GM18508 (cell line): Measurements from ENCODE around the gene BUB1.
"Not testable (repeated sequence)": the region's sequence is repeated elsewhere in the genome, so short reads cannot be mapped to it uniquely, and the experiment has no call there.

Experiments used
- ATAC-seq: cut with Tn5 transposase; IDR thresholded peaks from one replicate; pipeline ENCODE4 v1.9.1; 2021; ENCODE audit warnings: moderate number of reproducible peaks; ENCODE audit not compliant: insufficient read depth, unreplicated experiment

The BUB1 gene

DNA sequence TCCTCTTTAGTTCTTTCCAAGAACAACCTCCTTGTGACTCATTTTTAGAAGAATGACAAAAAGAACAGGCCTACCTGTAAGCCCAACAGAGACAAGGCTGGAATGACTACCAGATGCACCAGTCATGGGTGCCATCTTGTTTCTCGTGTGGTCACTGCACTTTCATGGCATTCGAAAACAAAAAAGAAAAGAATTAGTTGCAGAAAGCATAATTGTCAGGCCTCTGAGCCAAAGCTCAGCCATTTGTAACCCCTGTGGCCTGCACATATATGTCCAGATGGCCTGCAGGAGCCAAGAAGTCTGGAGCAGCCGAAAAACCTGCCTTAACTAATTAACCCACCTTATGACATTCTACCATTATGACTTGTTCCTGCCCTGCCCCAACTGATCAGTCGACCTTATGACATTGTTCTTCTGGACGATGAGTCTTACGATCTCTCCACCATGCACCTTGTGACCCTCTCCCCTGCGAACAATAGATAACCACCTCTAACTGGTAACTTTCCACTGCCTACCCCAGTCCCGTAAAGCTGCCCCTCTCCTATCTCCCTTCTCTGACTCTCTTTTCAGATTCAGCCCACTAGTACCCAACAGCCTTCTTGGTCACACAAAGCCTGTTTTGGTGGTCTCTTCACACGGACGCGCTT is 13.9 kb upstream of the BUB1 start:
- ATAC-seq, result no peak

DNA sequence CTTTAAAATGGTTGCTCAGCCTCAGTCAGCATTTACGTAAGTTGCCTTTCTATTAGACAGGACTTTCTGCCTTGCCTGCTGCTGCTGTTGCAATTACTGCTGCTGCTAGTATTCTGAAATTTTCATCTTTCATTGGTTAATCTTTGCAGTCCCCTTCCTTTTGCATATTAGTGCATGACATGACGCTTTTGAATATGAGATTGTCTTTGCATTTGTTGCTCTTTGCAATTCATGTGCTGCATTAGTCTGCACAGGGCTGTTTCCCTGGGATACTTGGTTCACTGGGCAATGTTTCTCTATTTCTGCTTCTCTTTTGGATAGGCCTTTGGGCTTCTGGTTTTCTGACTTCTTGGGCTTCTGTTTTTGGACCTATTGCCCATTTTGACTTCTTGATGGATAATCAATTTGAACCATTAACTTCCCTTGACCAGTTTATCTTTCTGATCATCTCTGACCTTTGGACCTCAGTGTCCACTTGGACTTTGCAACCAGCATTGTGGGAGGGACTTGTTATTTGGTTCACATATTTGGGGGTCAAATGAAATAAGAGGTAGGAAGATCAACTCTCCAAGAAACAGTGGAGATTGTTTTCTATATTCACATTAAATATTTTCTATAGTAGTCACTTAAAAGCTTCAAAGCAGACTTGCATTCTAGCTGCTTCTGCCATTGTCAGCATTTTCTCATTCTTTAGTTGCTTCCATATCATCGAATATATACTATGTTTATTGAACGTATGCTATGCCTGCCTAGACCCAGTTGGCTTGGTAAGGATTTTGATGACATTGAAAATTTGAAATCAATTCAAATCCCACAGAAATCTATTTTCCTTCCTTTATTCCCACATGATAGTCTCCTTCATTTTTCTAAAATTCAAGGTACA is 12.5 kb upstream of the BUB1 start:
- ATAC-seq, result no peak

DNA sequence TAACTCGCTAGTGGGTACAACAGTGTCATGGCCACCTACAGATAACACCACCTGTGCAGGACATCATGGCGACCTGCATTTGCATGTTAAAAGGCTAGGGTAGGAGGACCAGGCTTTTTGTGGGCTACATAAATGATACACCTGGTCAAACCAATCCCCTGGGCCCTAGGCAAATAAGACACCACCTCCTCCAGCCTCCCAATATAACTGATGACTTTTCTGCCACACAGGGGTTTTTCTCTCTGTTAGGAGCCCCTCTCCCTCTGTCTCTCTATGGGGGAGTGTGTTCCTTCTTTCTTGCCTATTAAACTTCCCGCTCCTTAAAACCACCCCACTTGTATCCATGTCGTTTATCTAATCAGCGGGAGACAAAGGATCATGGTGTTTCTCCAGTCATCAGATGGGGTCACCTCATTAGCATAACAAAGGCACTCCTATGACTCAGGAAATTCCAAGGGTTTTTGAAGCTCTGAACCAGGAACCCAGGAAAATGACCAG is 10.8 kb upstream of the BUB1 start:
- no peak for ATAC-seq

DNA sequence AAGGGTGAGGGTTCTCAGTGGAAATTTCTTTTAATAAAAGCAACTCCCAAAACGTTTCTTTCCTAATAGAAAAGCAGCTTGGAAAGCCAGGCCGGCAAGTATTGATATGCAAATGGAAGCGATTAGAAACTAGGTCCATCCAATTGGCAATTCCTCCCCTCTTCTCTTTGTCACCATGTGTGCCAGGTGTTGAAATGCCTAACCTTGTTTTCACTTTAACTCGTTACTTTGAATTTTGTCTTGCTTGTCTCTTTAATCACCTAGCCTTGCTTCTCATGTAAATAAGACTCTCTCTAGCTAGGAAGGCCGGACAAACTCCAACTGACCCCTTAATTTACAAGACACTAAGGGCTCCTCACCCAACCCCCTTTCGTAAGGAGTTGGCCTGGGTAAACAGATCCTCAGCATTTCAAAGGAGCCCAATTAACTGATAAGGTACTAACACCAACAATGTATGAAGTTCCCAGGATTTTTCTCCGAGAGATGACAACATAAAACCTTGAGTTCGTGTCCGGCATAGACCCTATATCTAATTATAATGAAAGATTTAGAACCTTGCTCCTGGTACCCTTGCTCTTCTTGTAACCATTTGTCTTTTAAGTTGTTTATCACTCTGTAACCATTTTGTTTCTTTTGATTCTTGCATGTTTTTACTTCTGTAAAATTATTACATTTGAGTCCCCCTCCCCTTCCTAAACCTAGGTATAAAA is 10.1 kb upstream of the BUB1 start:
- not testable (repeated sequence) for ATAC-seq

DNA sequence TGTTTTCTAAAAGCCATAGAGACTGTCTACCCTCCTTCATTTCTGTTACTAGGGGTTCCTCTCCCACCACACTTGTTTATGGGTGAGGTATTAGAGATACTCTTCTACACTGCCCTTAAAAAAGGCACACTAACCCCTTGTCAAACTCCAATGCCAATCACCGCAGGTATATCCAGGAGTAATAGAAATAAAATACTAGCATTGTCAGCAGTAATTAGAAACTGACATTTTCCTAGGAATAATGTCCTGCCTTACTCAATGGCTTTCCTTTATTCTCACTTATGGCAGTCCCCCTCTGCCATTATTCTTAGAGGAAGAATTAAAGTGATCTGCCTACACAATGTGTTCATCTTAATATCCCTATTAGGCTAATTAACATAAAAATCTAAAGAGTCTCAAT is 5.0 kb upstream of the BUB1 start:
- no peak for ATAC-seq

DNA sequence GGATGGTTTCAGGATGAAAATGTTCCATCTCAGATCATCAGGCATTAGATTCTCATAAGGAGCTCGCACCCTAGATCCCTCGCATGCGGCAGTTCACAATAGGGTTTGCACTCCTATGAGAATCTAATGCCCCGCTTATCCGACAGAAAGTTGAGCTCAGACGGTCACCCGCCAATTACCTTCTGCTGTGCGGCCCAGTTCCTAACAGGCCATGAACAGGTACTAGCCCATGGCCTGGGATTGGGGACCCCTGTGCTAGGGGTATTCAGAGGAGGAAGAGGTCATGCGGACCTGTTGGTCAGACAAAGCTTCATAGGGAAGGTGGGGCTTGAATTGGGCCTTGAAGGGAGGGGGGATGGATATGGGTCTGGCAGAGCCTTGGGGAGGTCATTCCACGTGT is 4.4 kb upstream of the BUB1 start:
- no peak for ATAC-seq

DNA sequence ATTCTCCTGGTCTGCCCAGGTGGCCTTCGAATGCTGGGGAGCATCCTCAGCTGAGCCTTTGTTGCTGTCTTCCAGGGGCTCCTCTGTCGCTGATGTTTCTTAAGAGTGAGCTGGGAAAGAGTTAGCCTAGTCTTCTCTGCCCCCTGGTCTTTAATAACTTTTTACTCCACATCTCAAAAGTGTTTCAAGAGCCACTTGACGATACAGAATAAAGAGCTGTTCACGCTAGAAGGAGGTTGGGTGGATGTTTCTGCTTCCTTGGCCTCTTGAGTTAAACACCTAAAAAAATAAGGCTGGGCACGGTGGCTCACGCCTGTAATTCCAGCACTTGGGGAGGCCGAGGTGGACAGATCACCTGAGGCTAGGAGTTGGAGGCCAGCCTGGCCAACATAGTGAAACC is 2.8 kb upstream of the BUB1 start:
- no peak for ATAC-seq

DNA sequence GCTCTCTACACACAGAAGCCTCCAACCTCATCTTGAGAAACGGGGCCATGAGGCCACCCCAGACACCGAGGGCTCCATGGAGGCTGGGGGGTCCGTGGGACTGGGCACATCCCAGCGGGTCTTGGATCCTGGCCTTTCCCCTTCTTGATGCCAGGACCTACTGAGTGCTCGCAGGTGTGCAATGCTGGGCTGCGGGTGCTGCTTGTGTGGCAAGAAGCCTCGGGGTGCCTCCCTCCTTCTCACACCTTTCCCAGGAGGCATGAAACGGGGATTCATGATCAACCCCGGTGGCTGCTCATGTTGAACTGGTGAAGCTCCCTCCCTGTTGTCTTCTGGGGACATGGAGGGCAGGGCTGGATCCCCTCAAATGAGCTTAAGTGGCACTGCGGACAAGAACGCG is 2.0 kb upstream of the BUB1 start:
- ATAC-seq, result no peak

DNA sequence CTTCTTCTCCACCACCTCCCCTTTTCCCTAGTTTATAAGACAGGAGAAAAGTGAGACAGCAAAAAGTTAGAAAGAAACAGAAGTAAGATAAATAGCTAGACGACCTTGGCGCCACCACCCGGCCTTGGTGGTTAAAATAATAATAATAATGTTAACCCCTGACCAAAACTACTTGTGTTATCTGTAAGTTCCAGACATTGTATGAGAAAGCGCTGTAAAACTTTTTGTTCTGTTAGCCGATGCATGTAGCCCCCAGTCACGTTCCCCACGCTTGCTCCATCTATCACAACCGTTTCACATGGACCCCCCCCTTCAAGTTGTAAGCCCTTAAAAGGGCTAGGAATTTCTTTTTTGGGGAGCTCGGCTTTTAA is 1.5 kb upstream of the BUB1 start:
- ATAC-seq, result no peak

DNA sequence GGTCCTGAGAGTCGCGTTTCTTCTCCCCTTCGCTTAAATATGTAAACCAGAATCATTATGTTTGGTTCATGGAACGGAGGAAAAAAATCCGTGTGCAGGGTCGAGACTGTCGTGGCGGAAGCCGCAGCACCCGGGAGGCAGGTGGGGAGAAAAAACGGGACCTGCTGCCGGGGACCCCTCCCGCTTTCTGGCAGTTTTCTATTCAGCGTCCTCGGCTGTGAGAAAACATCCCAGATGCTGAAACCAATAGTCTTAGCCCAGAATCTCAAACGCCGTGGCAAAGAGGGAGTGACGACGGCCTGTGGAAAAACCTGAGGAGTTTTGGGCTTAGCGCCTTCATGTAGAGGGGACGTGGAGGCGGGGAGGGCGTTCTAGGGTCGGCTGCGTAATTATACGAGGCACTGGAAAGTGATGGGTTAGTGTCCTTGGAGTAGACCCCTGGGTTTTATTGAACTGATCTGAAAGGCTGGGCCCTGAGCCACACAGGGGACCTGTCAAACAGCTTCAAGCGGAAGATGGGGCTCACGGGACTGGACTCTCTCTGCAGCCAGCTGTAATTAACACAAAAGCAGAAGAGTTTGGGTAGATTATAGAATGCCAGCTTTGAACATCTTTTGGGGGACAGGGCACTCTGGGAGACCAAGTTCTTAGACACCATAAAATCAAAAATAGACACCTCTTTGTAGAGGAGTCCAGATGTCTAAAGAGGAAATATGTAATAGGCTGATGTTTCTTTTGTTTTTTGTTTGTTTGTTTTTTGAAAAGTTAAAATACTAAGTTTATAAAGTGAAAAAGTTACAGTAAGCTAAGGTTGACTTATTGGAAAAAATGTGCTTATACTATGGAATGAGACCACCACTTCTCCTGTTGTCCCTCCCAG is 834 bp upstream of the BUB1 start:
- no peak for ATAC-seq

DNA sequence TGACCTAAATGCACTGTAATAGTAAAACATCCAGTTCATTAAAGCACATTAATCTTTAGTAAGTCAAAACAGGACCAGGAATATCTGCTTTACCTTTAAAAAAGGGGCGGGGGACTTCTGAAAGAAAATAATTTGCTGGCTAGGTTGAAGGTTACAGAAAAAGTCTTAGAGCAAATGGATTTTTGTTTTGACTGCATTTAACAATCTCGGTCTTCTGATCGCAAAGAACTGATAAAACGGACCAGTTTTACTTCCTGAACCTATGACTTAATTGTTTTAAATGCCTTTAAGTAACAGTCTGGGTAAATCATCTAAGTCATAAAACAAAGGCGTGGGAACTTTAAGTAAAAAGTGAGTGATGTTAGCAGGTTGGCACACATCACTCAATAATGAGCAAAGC is 783 bp downstream of the BUB1 start:
- no peak for ATAC-seq

DNA sequence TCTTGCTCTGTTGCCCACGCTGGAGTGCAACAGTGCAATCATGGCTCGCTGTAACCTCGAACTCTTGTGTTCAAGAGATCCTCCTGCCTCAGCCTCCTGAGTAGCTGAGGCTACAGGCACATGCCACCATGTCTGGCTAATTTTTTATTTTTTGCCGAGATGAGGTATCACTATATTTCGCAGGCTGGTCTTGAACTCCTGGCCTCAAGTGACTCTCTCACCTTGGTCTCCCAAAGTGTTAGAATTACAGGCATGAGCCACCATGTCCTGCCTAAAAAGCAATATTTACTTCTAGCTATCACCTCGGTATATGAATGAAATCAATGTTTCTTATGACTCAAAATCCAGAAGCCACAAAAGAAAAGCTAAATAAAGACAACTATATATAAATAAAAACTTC is 2.2 kb downstream of the BUB1 start:
- ATAC-seq, result peak; percentile 1

DNA sequence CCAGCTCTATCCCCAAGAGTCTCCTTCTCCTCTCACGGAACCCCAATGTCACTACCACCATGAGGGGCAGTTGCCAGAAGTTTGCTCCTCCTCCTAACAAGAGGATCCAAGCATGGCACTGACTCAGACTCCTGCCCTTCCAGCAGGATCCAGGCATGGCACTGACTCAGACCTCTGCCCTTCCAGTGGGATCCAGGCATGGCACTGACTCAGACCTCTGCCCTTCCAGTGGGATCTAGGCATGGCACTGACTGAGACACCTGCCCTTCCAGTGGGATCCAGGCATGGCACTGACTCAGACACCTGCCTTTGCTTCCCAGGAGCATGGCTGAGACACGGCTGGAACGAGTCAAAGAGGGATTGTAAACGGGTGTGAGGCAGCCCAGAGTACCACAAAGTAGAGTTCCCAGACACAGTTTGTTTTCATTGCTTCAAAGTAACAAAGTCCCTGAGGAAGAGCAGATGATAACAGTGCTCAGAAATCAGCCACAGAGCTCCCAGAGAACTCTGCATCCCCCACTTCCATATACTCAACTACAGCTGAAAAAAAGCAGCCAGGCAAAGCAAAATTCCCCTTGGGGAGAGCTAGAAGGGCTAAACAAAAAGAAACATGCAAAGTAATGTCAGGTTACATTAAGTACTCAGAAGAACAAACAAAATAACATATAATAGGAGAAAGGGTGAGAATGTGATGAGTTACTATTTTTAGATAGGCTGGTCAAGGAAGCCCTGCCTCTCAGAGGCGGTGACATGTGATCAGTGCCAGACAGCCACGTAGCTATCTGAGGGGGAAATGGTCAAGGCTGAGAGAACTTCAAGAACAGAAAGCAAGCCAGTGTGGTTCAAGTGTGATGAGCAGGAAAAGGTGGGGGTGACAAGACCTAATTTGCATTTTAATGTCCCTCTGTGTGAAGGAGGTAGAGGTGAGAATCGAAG is 3.0 kb downstream of the BUB1 start:
- peak; percentile 84 for ATAC-seq

DNA sequence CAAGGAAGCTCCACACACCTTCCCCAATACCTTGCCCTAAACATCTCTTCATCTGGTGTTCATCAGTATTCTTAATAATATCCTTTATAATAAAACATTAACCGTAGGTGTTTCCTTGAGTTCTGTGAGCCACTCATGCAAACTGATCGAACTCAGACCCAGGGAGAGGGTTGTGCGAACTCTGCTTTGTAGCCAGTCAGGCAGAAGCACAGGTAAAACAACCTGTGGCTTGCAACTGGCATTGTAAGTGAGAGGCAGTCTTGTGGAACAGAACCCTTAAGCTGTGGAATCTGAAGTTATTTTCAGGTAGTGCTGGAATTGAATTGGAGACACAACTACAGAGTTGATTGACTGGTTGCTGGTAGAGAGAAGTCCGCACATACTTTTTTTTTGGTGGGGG is 4.7 kb downstream of the BUB1 start:
- no peak for ATAC-seq

DNA sequence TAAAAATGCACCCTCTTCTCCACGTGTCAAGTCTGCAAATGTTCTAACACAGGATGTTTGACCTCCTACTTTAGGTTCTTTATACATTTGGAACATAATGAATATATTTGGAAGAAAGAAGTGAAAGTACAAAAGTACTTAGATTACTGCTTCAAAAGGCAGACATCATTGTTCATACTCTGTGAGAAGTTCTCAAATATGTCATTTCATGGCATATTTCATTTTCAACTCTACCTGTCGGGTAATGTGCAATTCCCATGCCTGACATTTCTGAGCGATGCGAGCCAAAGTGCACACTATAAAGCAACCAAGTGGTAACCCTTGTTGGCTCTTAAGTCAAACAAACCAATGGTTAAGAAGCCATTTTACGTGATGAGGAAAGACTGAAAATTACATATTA is 7.0 kb downstream of the BUB1 start:
- ATAC-seq, result no peak

DNA sequence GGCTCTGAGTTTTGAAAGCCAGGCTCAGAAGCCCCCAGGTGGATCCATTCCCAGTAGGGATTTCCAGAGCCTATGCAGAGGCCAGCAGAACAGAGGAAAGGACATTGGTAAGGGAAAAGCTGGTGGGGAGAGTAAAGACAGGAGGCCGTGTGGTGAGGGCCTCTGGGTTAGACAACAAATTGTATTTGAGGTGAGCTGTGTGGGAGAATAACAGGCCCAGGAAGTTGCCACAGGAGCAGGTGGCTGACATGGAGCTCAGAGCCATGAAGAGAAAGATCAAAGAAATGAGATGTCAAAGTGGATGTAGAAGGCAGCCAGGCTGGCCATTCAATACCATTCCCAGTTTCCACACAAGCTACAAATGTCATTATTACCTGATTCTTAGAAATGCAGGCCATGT is 8.8 kb downstream of the BUB1 start:
- ATAC-seq, result no peak

DNA sequence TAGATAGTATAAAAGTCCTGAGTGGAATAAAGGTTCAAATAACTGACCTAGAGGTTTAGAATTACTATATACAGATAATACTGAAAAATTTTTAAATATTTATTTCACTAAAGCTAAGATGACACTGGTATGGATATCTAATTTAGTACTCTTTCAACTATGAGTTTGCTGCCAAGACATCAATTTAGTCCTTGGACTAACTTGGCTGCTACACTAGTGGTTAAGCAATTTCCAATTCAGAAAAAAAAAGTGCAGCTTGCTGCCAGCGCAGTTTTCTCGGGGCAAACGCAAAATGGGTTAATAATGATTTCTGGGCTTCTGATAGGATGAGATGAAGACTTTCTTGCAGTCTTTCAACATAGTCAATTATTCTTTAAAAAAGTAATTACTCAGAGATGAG is 10.8 kb downstream of the BUB1 start:
- no peak for ATAC-seq

DNA sequence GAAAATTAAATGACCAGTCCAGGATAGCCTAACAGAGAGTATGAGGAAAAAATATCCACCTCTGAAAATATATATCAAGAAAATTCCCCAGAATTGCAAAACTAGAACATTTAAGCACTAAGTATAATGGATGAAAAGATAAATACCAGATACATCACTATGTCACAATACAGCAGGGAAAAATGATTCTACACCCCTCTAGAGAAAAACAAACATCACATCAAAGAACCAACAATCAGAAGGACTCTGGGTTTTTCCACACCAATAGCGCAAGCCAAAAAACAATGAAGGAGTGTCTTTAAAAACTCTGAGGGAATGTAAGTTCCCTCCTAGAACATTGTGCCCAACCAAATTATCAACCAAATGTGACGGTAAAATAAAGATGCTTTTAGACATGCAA is 13.7 kb downstream of the BUB1 start:
- ATAC-seq, result no peak

DNA sequence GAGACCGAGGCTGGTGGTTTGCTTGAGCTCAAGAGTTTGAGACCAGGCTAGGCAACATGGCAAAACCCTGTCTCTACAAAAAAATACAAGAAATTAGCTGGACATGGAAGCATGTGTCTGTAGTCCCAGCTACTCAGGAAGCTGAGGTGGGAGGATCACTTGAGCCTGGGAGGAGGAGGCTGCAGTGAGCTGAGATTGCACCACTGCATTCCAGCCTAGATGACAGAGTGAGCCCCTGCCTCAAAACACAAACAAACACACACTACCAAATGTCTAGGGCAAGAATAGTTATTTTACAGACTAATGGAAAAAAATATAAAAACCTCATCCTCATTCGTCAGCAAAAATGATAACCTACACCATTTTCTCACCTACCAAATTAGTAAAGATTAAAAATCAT is 15.3 kb downstream of the BUB1 start:
- no peak for ATAC-seq
